ENCODE measurements around the gene LIMA1.

GRCh38 chr12:50313256-50313931 is 30.1 kb upstream of the LIMA1 start:
- TF ChIP-seq POLR2AphosphoS5 (IDR thresholded peaks at IDR 0.05): no peak
- TF ChIP-seq CTCF (IDR thresholded peaks at IDR 0.05): no peak
- no peak for TF ChIP-seq POLR2A (IDR thresholded peaks at IDR 0.05)

Measured in transverse colon (tissue), 4 donors.